ENCODE measurements around the gene RPS14. TPM values are rescaled to one million over a fixed set of nuclear protein-coding genes. Genes with fewer than 3 reads are reported as not detected.

Gene RPS14
- total and polyA plus RNA-seq, 10 of the 15 experiments (the other 5 are each of a cell fraction or from before 2014, with no cell fraction given) = 2,295 to 4,047 (median 2,787) TPM

GRCh38 chr5:150412319-150413175, 37.0 kb downstream of the RPS14 start, which contains the start of gene CD74 (continued):
- TF ChIP-seq CUX1 (IDR thresholded peaks at IDR 0.05; ENCODE audit: insufficient replicate concordance, low read depth, low read length) (no peak), ZZZ3 (IDR thresholded peaks at IDR 0.05; ENCODE audit: control insufficient read depth, insufficient read length, low read depth) (no peak), SP1 (IDR thresholded peaks at IDR 0.05; ENCODE audit: low read depth, low read length) (peak; percentile 66), RAD51 (IDR thresholded peaks at IDR 0.05) (no peak), ETV6 (conservative IDR thresholded peaks at IDR 0.05 in 1 of 2, IDR thresholded peaks at IDR 0.05 in 1 of 2; ENCODE audit: borderline replicate concordance in 1 of 2, low read depth in 1 of 2) (peak in 1 of 2 experiments; percentile 36; a peak in 1 of 4 replicates), WRNIP1 (IDR thresholded peaks at IDR 0.05; ENCODE audit: borderline replicate concordance, low read depth, low read length) (no peak; the same call in 1 of the 2 replicates), PAX5 (IDR thresholded peaks at IDR 0.05; ENCODE audit: borderline replicate concordance, low read depth, low read length) (peak; percentile 97), TCF7 (IDR thresholded peaks at IDR 0.05; ENCODE audit: borderline replicate concordance) (peak; percentile 60), KAT2A (conservative IDR thresholded peaks at IDR 0.05; ENCODE audit: control insufficient read depth, low read depth, low read length) (no peak), STAT1 (conservative IDR thresholded peaks at IDR 0.05) (peak; percentile 96; the same call in 1 of the 2 replicates), HDAC6 (IDR thresholded peaks at IDR 0.05; ENCODE audit: unreplicated experiment) (peak; percentile 94), NR2F1 (conservative IDR thresholded peaks at IDR 0.05) (peak; percentile 96), SMARCA5 (IDR thresholded peaks at IDR 0.05) (peak; percentile 73; the same call in 1 of the 2 replicates), BCL11A (IDR thresholded peaks at IDR 0.05; ENCODE audit: low read depth, low read length) (peak; percentile 77), NR2C1 (IDR thresholded peaks at IDR 0.05) (peak; percentile 20; the same call in 1 of the 2 replicates), CBFB (IDR thresholded peaks at IDR 0.05; ENCODE audit: low read depth) (peak; percentile 100), CEBPZ (IDR thresholded peaks at IDR 0.05; ENCODE audit: low read depth, low read length) (no peak), BMI1 (IDR thresholded peaks at IDR 0.05; ENCODE audit: borderline replicate concordance) (no peak)

Data from GM12878 (cell line).